ENCODE data around the gene AVP. TPM values are rescaled to one million over a fixed set of nuclear protein-coding genes. Genes with fewer than 3 reads are reported as not detected.

Gene AVP
- total RNA-seq, 2 donors from 2014 or later = not detected

DNA sequence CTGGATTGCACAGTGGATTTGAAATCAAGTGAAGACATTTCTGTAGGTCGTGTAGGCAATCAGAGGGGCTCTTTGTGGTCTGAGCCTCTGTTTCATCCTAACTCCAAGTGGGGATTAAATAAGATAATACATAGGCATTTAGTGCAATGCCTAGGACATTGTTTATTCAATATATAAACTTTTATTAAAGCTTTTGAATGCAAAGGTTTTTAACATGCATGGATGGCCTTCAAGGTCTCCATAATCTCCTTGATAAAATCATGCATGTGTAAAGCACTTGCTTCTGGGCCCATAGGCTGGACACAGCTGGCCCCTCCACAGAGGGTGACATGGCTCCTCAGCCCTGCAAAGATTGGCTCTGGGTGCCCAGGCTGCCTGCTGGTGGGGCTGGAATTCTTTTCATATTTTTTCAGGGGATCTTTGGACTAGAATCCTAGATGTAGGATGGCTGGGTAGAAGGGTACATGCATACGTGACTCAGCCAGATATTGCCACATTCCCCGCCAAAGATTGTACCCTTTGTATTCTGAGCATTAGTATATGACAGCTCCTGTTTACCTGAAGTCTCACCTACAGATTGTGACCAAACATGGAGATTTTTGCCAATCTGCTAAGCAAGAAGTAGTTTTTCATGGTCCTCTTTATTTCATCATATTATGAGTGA, 19.0 kb upstream of the AVP start:
- H3K27ac Mint-ChIP-seq = no peak overlapping the region
- peaks cover 10 to 15% of the 10 kb centered on the region in 2 donors for H3K27me3 Mint-ChIP-seq
- no peaks in the 10 kb centered on the region for H3K36me3 Mint-ChIP-seq
- no peaks in the 10 kb centered on the region for H3K9me3 Mint-ChIP-seq
- DNase-seq (ENCODE audit: low spot score) (no peak), ATAC-seq (no peak)
- H3K4me3 Mint-ChIP-seq = no peak overlapping the region
- peaks cover 15 to 18% of the 10 kb centered on the region in 2 donors for H3K4me1 Mint-ChIP-seq (ENCODE audit: low read depth in 2 of 2)

DNA sequence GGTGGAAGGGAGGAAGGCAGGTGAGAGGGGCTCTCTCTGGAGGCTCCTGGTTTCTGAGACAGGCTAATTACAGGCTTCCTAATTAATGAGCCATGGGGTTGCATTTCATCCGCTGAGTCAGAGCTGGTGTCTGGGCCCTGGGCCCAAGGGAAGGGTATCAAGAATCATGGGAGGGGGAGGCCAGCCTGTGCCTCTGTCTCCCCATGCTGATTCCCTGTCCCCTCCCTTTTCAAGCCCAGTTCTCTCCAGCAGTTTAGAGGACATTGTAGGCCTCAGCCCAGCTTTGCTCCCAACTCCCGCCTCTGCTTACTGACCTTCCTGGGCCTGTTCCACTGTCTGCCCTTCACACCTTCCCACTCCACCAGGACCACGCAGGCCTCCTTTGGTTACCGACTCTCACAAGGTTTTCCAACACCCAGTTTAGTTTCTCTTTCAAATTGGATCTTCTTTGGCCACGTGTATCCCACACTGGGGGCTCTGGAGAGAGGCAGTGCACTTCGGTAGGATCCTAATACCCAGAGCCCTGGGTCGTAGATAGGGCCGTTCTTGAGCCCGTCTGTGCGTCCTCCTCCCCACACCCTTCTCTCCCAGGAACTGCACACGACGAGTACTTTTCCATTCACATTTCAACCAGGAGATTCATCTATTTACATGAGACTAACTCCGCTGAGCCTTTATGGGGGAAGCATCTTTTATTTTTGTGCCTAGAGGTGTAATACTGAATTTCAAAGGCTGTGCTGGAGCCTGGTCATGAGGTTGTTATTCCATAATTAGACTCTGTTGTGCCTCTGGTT, 18.2 kb upstream of the AVP start:
- no peak overlapping the region for H3K27ac Mint-ChIP-seq
- no peak for ATAC-seq
- H3K36me3 Mint-ChIP-seq = no peaks in the 10 kb centered on the region
- no peak for DNase-seq (ENCODE audit: low spot score)
- peaks cover 15 to 18% of the 10 kb centered on the region in 2 donors for H3K4me1 Mint-ChIP-seq (ENCODE audit: low read depth in 2 of 2)
- peaks cover 13 to 17% of the 10 kb centered on the region in 2 donors for H3K27me3 Mint-ChIP-seq
- H3K4me3 Mint-ChIP-seq = peak overlapping the region; percentile 2
- no peaks in the 10 kb centered on the region for H3K9me3 Mint-ChIP-seq

DNA sequence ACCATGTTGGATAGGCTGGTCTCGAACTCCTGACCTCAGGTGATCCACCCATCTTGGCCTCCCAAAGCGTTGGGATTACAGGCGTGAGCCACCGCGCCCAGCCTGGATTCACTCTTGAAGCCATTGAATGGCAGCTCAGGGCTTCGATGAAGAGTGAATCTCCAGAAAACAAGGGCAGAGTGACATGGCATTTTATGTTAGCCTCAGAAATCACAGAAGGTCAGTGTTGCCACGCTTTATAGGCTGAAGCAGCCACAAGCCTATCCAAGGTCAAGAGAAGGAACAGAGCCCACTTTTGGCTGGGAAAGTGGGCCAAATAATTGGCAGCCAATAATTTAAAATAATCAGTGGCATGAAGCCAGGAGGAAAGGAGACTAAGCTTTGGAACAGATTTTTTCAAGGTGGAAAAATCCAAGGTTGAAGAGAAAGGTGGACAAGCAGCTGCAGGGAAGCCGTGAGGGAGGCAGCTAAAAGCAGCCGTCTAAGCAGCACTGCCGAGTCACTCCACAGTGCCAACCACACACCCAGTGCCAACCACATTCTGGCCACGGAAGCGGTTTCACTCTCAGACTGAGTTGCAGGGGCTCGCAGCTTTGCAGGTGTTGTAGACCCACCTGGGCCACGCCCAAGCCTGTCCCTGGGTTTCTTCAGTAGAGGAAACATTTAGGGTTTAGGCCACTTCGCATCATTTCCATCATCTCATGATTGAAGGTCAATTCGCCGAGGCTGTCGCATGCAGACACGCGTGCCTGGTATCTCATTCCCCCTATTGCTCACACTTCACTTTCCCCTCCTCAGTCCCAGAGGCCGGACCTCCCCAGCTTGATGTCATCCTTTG, 17.4 kb upstream of the AVP start:
- peaks cover 15 to 18% of the 10 kb centered on the region in 2 donors for H3K4me1 Mint-ChIP-seq (ENCODE audit: low read depth in 2 of 2)
- peaks cover 13 to 17% of the 10 kb centered on the region in 2 donors for H3K27me3 Mint-ChIP-seq
- peak overlapping the region; percentile 32 for H3K4me3 Mint-ChIP-seq
- DNase-seq (ENCODE audit: low spot score) (peak; percentile 75), ATAC-seq (peak; percentile 89 to 90)
- no peak overlapping the region for H3K27ac Mint-ChIP-seq
- H3K9me3 Mint-ChIP-seq = no peaks in the 10 kb centered on the region
- H3K36me3 Mint-ChIP-seq = no peaks in the 10 kb centered on the region

DNA sequence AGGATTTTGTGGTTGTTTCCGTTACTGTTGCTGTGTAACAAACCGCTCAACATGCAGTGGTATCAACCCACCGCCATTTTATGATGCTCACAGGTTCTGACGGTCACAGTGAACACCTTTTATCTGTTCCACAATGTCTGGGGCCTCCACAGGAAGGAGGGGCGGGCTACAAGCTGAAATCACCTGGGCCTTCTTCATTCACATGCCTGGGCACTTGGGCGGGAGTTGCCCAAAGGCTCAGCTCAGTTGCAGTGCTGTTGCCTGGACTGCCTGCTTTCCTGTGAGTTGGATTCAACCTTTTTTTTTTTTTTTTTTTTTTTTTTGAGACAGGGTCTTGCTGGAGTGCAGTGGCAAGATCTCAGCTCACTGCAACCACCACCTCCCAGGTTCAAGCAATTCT, 16.7 kb upstream of the AVP start:
- Mint-ChIP-seq H3K36me3 (no peaks in the 10 kb centered on the region), H3K27me3 (peaks cover 13 to 17% of the 10 kb centered on the region in 2 donors), H3K9me3 (no peaks in the 10 kb centered on the region), H3K4me3 (no peak overlapping the region), H3K4me1 (ENCODE audit: low read depth in 2 of 2) (peaks cover 15 to 18% of the 10 kb centered on the region in 2 donors), H3K27ac (no peak overlapping the region)
- DNase-seq (ENCODE audit: low spot score) (no peak), ATAC-seq (no peak)

DNA sequence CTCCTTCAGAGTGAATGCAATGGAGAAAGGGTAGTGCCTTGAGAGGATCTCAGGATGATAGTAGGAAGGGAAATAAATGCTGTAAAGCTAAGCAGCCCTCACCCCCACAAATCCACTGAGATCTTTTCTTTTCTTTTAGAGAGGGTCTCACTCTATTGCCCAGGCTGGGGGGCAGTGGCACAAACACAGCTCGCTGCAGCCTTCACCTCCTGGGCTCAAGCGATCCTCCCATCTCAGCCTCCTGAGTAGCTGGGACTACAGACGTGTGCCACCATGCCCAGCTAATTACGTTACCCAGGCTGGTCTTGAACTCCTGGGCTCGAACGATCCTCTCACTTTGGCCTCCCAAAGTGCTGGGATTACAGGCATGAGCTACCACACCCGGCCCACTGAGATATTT, 16.0 kb upstream of the AVP start:
- ATAC-seq (no peak), DNase-seq (ENCODE audit: low spot score) (no peak)
- Mint-ChIP-seq H3K27ac (no peak overlapping the region), H3K9me3 (no peaks in the 10 kb centered on the region), H3K4me1 (ENCODE audit: low read depth in 2 of 2) (peaks cover 15 to 18% of the 10 kb centered on the region in 2 donors), H3K4me3 (no peak overlapping the region), H3K27me3 (peaks cover 21% of the 10 kb centered on the region in 2 donors), H3K36me3 (no peaks in the 10 kb centered on the region)

DNA sequence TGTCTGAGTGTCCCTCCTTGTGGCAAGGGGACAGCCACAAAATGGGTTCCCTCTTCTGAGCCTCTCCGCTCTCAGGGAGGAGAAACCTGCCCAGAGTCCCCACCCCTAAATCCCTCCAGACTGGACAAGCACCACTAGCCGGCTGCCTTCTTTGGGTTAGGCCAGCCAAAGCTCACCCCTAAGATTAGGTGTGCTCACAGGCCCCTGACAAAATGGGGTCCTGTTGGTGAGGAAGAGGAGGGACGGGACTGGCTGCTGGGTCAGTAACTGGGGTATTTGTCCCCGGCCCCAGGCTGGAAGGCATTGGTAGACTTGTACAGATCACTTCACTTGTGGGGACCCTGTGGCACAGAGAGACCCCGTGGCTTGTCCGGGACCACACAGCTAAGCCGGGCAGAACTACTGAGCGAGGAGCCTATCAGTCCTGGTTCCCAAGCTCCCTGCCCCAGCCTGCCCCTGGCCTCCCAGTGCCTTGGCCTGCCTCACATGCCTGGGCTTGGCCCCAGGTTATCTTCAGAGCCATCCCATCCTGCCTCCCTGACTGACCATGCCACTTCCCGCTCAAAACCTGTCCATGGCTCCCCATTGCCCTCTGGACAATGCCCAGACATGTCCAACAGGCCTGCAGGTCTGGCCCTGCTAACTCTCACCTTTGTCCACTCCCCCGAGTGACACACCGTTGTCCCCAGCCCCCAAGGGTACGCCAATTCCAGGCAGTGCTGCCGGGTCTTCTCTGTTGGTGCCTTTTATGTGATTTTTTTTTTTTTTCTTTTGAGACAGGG, 10.5 kb upstream of the AVP start:
- no peak overlapping the region for H3K27ac Mint-ChIP-seq
- H3K4me3 Mint-ChIP-seq = no peak overlapping the region
- H3K9me3 Mint-ChIP-seq = no peaks in the 10 kb centered on the region
- no peak for ATAC-seq
- H3K27me3 Mint-ChIP-seq = peaks cover 24 to 29% of the 10 kb centered on the region in 2 donors
- no peaks in the 10 kb centered on the region for H3K36me3 Mint-ChIP-seq
- DNase-seq (ENCODE audit: low spot score) = no peak
- peaks cover 5 to 6% of the 10 kb centered on the region in 2 donors for H3K4me1 Mint-ChIP-seq (ENCODE audit: low read depth in 2 of 2)

DNA sequence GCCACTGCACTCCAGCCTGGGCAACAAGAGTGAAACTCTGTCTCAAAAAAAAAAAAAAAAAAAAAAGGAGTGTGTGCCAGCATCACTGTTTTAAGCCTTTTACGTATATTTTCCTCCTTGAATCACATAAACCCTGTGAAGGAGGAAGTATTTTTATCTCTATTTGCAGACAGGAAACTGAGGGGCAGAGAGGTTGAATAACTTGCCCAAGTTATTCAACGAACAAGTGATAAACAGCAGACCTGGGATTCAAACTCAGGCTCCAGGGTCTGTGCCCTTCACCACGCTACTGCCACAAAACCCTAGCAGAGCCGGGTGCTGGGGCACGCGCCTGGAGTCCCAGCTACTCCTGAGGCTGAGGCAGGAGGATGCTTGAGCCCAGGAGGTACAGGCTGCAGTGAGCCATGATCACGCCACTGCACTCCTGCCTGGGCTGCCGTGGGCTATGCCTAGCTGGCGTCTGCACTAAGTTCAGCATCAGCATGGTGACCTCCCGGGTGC, 9.4 kb upstream of the AVP start:
- no peak for DNase-seq (ENCODE audit: low spot score)
- Mint-ChIP-seq H3K36me3 (no peaks in the 10 kb centered on the region), H3K4me3 (peak overlapping the region; percentile 12), H3K27me3 (peaks cover 30 to 37% of the 10 kb centered on the region in 2 donors), H3K27ac (no peak overlapping the region), H3K4me1 (ENCODE audit: low read depth in 2 of 2) (peaks cover 5 to 7% of the 10 kb centered on the region in 2 donors), H3K9me3 (no peaks in the 10 kb centered on the region)
- ATAC-seq = peak; percentile 7 to 25

DNA sequence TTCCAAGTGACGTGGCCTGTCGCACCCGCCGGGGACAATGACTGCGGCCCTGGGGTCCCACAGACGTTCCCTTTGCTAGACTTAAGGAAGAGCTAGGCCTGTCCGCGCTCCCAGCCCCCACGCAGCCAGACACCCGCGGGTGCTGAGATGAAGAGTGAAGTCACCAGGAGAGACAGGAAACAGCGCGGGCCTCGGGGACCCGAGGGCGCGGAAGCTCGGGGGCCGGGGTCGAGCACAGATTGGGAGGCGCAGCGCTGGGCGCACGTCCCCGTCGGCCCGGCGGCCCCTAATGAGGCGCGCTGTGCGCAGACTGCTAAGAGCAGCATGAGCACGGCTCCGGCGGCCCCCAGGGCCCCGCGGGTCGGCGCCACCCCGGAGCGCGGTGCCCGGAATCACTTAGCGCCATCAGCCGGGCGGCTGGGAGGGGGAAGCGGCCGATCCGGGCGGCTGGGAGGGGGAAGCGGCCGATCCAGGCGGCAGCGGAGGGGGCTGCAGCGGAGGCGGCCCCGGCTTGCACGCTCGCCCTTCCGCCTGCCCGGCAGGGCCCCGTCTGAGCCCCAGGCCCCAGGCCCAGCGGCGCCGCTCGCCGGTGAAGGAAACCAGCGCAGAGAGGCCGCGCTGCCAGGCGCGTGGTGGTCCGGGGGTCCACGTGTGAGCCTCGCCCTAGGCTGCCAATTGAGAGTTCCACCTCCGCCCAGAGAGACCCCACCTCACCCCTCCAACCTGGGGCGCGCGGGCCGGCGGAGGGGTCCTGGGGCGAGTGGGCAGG, 8.3 kb upstream of the AVP start:
- H3K27me3 Mint-ChIP-seq = peaks cover 34 to 37% of the 10 kb centered on the region in 2 donors
- H3K9me3 Mint-ChIP-seq = no peaks in the 10 kb centered on the region
- DNase-seq (ENCODE audit: low spot score) (no peak), ATAC-seq (peak; percentile 57 to 74)
- H3K27ac Mint-ChIP-seq = peak overlapping the region in 1 of 2 donors; percentile 13
- H3K36me3 Mint-ChIP-seq = no peaks in the 10 kb centered on the region
- peaks cover 5 to 7% of the 10 kb centered on the region in 2 donors for H3K4me1 Mint-ChIP-seq (ENCODE audit: low read depth in 2 of 2)
- H3K4me3 Mint-ChIP-seq = peak overlapping the region; percentile 63

DNA sequence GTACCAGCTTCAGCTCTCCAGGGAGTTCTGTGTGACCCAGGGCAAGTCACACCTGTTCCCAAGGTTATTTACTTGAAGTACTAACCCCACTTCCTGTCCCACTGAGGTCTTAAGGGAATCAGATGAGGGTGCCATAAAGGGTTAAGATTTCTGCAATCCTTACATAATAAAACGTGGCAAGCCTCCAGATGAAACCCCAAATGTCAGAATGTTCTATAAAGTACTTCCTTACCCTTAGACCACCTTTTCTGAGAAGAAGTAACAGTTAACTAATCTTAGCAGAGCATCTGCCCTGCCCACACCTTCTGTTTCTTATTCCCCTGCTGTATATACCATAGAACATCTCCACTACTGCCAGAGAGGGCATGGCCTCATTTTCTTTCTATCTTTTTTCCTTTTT, 6.0 kb upstream of the AVP start:
- Mint-ChIP-seq H3K4me3 (no peak overlapping the region), H3K27ac (no peak overlapping the region)
- DNase-seq (ENCODE audit: low spot score) = no peak

DNA sequence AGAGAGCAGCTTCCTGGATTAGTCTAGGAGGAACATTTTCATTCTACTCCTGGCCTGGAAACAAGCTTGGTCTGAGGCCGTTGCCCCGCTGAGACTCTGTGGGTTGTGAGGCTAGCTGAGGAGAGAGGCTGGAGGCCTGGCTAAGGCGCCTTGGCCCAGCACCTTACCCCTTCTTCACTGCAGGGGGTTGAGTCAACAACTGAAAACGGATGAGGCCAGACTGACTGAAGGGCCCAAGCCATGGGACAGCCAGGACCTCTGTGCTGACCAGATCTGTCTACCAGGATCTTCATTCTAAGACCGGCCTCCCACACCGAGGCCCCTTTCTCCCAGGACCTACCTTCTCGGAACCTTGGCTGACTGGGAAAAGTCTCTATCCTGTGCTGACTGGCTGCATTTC, 3.5 kb upstream of the AVP start:
- Mint-ChIP-seq H3K27ac (no peak overlapping the region), H3K4me1 (ENCODE audit: low read depth in 2 of 2) (peaks cover 5 to 7% of the 10 kb centered on the region in 2 donors), H3K27me3 (peaks cover 35 to 40% of the 10 kb centered on the region in 2 donors), H3K9me3 (no peaks in the 10 kb centered on the region), H3K4me3 (no peak overlapping the region), H3K36me3 (no peaks in the 10 kb centered on the region)
- DNase-seq (ENCODE audit: low spot score) (no peak), ATAC-seq (no peak)

More for the DNA sequence above, 6.0 kb upstream of the AVP start:
- no peaks in the 10 kb centered on the region for H3K36me3 Mint-ChIP-seq
- ATAC-seq = no peak
- peaks cover 30 to 31% of the 10 kb centered on the region in 2 donors for H3K27me3 Mint-ChIP-seq
- H3K9me3 Mint-ChIP-seq = no peaks in the 10 kb centered on the region
- H3K4me1 Mint-ChIP-seq (ENCODE audit: low read depth in 2 of 2) = peaks cover 5 to 7% of the 10 kb centered on the region in 2 donors

DNA sequence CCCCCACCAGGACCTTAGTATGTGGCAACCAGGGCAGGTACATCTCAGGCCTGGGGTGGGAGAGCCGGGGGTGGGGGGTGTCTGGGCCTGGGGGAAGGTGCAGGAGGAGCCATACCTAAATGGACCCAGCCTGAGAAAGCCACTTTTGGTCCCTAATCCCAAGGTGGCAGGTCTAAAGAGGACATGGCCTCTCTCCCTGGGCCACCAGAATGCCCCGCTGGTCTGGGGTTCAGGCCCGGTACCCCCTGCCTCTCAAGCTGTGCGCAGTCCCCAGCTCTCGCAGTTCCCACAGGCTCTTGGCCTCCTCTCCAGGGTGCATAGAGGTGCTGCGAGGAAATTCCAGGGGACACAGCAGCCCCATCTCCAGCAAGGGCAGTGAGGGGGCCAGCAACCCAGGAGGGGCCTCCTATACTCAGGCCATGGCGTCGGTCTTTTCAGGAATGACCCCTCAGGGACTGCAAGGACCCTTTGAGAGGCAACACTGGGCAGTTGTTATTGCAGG, 1.1 kb upstream of the AVP start:
- Mint-ChIP-seq H3K4me1 (ENCODE audit: low read depth in 2 of 2) (peaks cover 0 to 9% of the 10 kb centered on the region in 2 donors), H3K4me3 (no peak overlapping the region), H3K27me3 (peaks cover 46 to 50% of the 10 kb centered on the region in 2 donors), H3K27ac (no peak overlapping the region), H3K36me3 (no peaks in the 10 kb centered on the region), H3K9me3 (no peaks in the 10 kb centered on the region)
- DNase-seq (ENCODE audit: low spot score) = no peak
- ATAC-seq = no peak

DNA sequence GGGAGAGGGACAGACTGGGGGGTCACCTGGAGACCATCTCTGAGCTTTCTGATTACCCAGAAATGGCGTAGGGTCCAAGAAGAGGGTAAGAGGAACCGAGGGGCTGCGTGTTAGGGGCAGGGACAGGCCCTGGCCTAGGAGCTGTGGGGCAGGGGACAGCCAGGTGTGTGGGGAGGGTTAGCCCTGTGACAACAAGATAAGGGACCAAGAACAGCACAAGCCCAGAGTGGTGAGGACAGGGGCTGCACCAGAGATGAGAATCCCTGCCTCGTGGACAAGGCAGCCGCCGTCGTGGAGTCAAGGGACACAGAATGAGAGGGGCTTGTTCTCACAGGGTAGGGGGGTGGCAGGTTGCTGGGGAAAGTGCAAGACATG, 449 bp upstream of the AVP start:
- Mint-ChIP-seq H3K36me3 (no peaks in the 10 kb centered on the region), H3K9me3 (no peaks in the 10 kb centered on the region), H3K27ac (no peak overlapping the region), H3K27me3 (peaks cover 45 to 49% of the 10 kb centered on the region in 2 donors), H3K4me1 (ENCODE audit: low read depth in 2 of 2) (peaks cover 0 to 5% of the 10 kb centered on the region in 2 donors), H3K4me3 (no peak overlapping the region)
- ATAC-seq (no peak), DNase-seq (ENCODE audit: low spot score) (no peak)
